GM23248 (cell line): ENCODE data around the gene POLR3H. TPM values are rescaled to one million over a fixed set of nuclear protein-coding genes. Genes with fewer than 3 reads are reported as not detected.

ENCODE experiments used
- DNase-seq: peaks from one replicate; pipeline ENCODE4 v3.0.0-alpha.2; 2015
- H2AFZ ChIP-seq: fragments of 200-600 bp; sonication (generic); 2 replicates; pipeline ENCODE4 v1.6.1; 2016; ENCODE audit warnings: antibody characterized with exemption
- H3F3A ChIP-seq: fragments of 200-600 bp; sonication (generic); 2 replicates; pipeline ENCODE4 v1.6.1; 2016; ENCODE audit warnings: mild to moderate bottlenecking, antibody characterized with exemption, mixed run types; ENCODE audit not compliant: insufficient read depth
- H3K27ac ChIP-seq: fragments of 200-600 bp; sonication (generic); 2 replicates; pipeline ENCODE4 v1.5.1; 2016; ENCODE audit warnings: mild to moderate bottlenecking
- H3K27me3 ChIP-seq: fragments of 200-600 bp; sonication (generic); replicated peaks from 2 replicates; pipeline ENCODE4 v1.6.1; 2016; ENCODE audit warnings: mild to moderate bottlenecking; ENCODE audit not compliant: insufficient read depth
- H3K36me3 ChIP-seq: fragments of 200-600 bp; sonication (generic); 2 replicates; pipeline ENCODE4 v1.6.1; 2016; ENCODE audit warnings: low read depth, mild to moderate bottlenecking
- H3K4me1 ChIP-seq: fragments of 200-600 bp; sonication (generic); 2 replicates; pipeline ENCODE4 v1.6.1; 2016; ENCODE audit warnings: mild to moderate bottlenecking; ENCODE audit not compliant: insufficient read depth
- H3K4me2 ChIP-seq: fragments of 200-600 bp; sonication (generic); one replicate; pipeline ENCODE4 v1.6.1; 2016; ENCODE audit warnings: mild to moderate bottlenecking; ENCODE audit not compliant: unreplicated experiment
- H3K4me3 ChIP-seq: fragments of 200-600 bp; sonication (generic); 2 replicates; pipeline ENCODE4 v1.5.1; 2016; ENCODE audit warnings: mild to moderate bottlenecking
- H3K79me2 ChIP-seq: fragments of 200-600 bp; sonication (generic); 2 replicates; pipeline ENCODE4 v1.6.1; 2016; ENCODE audit warnings: mild to moderate bottlenecking; ENCODE audit not compliant: insufficient read depth
- H3K9ac ChIP-seq: fragments of 200-600 bp; sonication (generic); 2 replicates; pipeline ENCODE4 v1.6.1; 2016; ENCODE audit warnings: mild to moderate bottlenecking
- H3K9me2 ChIP-seq: fragments of 200-600 bp; sonication (generic); 2 replicates; pipeline ENCODE4 v1.6.1; 2016; ENCODE audit warnings: mixed run types, mild to moderate bottlenecking, moderate library complexity; ENCODE audit not compliant: insufficient read depth
- H3K9me3 ChIP-seq: fragments of 200-600 bp; sonication (generic); one replicate; pipeline ENCODE4 v1.6.1; 2017; ENCODE audit warnings: low read depth
- H4K20me1 ChIP-seq: fragments of 200-600 bp; sonication (generic); 2 replicates; pipeline ENCODE4 v1.6.0; 2016; ENCODE audit not compliant: insufficient read depth
- EZH2 ChIP-seq: fragments of 200-600 bp; sonication (generic); IDR thresholded peaks from 2 replicates; pipeline ENCODE4 v1.6.1; 2018; ENCODE audit warnings: antibody characterized with exemption, mild to moderate bottlenecking; ENCODE audit not compliant: insufficient read depth, poor library complexity, severe bottlenecking
- EZH2phosphoT487 ChIP-seq: fragments of 200-600 bp; sonication (generic); IDR thresholded peaks from 2 replicates; pipeline ENCODE4 v1.6.1; 2018; ENCODE audit warnings: antibody characterized with exemption, moderate library complexity, mild to moderate bottlenecking, low read depth; ENCODE audit not compliant: insufficient read depth
- WGBS, 2 experiments: methylation state at CpG; one replicate each; pipeline ENCODE4 v1.1.6; 2015 to 2017; ENCODE audit warnings: low lambda C conversion rate in 2 of 2, low coverage in 1 of 2; ENCODE audit errors: missing lambda C conversion rate in 2 of 2; 5-methylcytosine and 5-hydroxymethylcytosine counted together
- in situ Hi-C: fragments of 300-500 bp; cut with MboI; formaldehyde crosslinking; loops from 2 replicates; pipeline ENCODE4 v1.15.0; 2020
- polyA plus RNA-seq: library from polyadenylated mRNA; unstranded; fragments of >200 nt; fragmentation: Nextera tagmentation; extraction: Ambion mirVana; gene quantifications from 2 replicates; pipeline ENCODE4 v1.2.1, GENCODE V29; 2016
- total RNA-seq: library from RNA; depleted of rRNA; stranded (reverse); fragments of >200 nt; shearing (Covaris generic); gene quantifications from 2 replicates; pipeline ENCODE4 v1.2.3, GENCODE V29; 2014

POLR3H gene
- total and polyA plus RNA-seq, 2 experiments from 2014 or later = 21.2 to 49.6 TPM

DNA sequence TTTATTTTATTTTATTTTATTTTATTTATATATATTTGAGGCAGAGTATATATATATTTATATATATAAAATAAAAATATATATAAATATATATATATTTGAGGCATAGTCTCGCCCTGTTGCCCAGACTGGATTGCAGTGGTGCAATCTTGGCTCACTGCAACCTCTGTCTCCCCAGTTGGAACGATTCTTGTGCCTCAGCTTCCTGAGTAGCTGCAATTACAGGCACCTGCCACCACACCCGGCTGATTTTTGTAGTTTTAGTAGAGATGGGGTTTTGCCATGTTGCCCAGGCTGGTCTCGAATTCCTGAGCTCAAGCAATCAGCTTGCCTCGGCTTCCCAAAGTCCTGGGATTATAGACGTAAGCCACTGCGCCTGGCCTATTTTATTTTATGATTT is 44.0 kb downstream of the POLR3H start:
- Histone ChIP-seq H3K79me2 (peaks cover 47% of the 10 kb centered on the region), H3K27ac (no peak overlapping the region), H3K4me3 (no peak overlapping the region), H3F3A (no peaks in the 10 kb centered on the region), H3K9me3 (no peaks in the 10 kb centered on the region), H3K36me3 (no peaks in the 10 kb centered on the region), H3K27me3 (no peaks in the 10 kb centered on the region), H4K20me1 (no peaks in the 10 kb centered on the region), H3K4me1 (peaks cover 8% of the 10 kb centered on the region; the same call in 1 of the 2 replicates), H3K9me2 (no peaks in the 10 kb centered on the region), H3K4me2 (no peak overlapping the region), H3K9ac (no peak overlapping the region), H2AFZ (no peak overlapping the region)
- 87 to 93% methylated on average over 7 of the region's 7 CpGs for WGBS, 2 experiments
- DNase-seq = no peak
- TF ChIP-seq EZH2phosphoT487 (no peak), EZH2 (no peak)
- in situ Hi-C loops = no loop called here

DNA sequence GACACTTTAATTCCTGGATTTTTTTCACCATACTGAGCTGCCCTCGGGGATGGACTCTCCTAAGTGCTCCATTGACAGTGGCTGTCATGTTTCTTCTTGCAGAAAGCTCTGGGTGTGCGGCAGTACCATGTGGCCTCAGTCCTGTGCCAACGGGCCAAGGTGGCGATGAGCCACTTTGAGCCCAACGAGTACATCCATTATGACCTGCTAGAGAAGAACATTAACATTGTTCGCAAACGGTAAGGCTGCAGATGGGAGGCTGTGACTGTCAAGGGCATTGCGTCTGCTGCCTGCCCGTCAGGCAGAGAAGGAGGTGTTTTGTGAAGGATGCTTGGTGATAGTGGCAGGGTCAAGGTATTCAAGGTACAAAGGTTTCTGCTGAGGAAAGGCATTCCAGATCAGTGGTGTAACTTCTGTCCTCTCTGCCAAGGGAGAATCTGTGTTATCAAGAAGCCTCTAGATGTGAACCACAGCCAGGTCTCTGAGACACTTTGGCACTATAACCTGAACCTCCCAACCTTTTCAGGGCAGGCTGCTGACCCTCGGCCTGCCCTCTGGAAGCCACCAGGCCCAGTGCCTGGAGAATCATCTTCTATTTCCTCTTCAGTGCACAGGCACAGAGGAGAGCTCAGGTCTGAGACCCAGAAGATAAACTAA is 44.5 kb downstream of the POLR3H start:
- H3K79me2 ChIP-seq = peaks cover 51% of the 10 kb centered on the region
- peaks cover 8% of the 10 kb centered on the region; the same call in 1 of the 2 replicates for H3K4me1 ChIP-seq
- no peak overlapping the region for H3K9ac ChIP-seq
- H3K36me3 ChIP-seq = no peaks in the 10 kb centered on the region
- H3K9me3 ChIP-seq = no peaks in the 10 kb centered on the region
- H3F3A ChIP-seq = no peaks in the 10 kb centered on the region
- no peak overlapping the region for H3K27ac ChIP-seq
- DNase-seq = no peak
- H3K27me3 ChIP-seq = no peaks in the 10 kb centered on the region
- H3K9me2 ChIP-seq = no peaks in the 10 kb centered on the region
- TF ChIP-seq EZH2 = no peak
- no peak for TF ChIP-seq EZH2phosphoT487
- H4K20me1 ChIP-seq = no peaks in the 10 kb centered on the region
- H3K4me3 ChIP-seq = no peak overlapping the region
- no peak overlapping the region for H3K4me2 ChIP-seq
- 92 to 93% methylated on average over 10 of the region's 10 CpGs for WGBS, 2 experiments
- H2AFZ ChIP-seq = no peak overlapping the region
- in situ Hi-C loops = no loop called here

DNA sequence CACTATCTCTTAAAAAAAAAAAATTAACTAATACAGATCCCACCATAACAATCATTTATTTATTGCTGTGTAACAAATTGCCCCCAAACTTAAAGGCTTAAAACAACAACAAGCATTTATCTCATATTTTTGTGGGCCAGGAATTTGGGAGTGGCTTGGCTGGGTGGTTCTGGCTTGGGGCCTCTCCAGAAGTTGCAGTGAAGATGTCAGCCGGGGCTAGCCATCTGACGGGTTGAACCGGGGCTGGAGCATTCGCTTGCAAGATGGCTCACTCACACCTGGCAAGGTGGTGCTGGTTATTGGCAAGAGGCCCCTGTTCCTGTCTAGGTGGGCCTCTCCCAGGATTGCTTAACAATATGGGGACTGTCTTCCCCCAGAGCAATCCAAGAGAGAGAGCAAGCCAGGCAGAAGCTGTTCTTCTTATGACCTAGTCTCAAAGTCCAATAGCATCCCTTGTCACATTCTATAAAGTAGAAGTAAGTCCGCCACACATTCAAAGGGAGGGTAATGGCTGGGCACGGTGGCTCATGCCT is 45.9 kb downstream of the POLR3H start:
- Histone ChIP-seq H3F3A (no peaks in the 10 kb centered on the region), H3K9me3 (no peaks in the 10 kb centered on the region), H3K4me3 (no peak overlapping the region), H3K4me1 (peaks cover 5% of the 10 kb centered on the region; the same call in 1 of the 2 replicates), H3K79me2 (peaks cover 63% of the 10 kb centered on the region), H3K36me3 (no peaks in the 10 kb centered on the region), H3K9ac (no peak overlapping the region), H3K9me2 (no peaks in the 10 kb centered on the region), H4K20me1 (no peaks in the 10 kb centered on the region), H3K27ac (no peak overlapping the region), H3K27me3 (no peaks in the 10 kb centered on the region), H3K4me2 (no peak overlapping the region), H2AFZ (no peak overlapping the region)
- 55 to 59% methylated on average over 6 of the region's 6 CpGs for WGBS, 2 experiments
- DNase-seq = peak; percentile 12
- no peak for TF ChIP-seq EZH2phosphoT487
- no peak for TF ChIP-seq EZH2
- in situ Hi-C loops = no loop called here

GRCh38 chr22:41491374-41492100 is 52.7 kb downstream of the POLR3H start:
- Histone ChIP-seq H3K4me3 (no peak overlapping the region), H2AFZ (no peak overlapping the region), H3K27me3 (no peaks in the 10 kb centered on the region), H3K4me1 (no peaks in the 10 kb centered on the region), H3F3A (no peaks in the 10 kb centered on the region), H4K20me1 (0 out of 2 replicates have a peak, but pooled peaks cover 2% of the 10 kb centered on the region), H3K9ac (no peak overlapping the region), H3K9me3 (no peaks in the 10 kb centered on the region), H3K36me3 (no peaks in the 10 kb centered on the region), H3K4me2 (no peak overlapping the region), H3K79me2 (peaks cover 100% of the 10 kb centered on the region), H3K9me2 (no peaks in the 10 kb centered on the region), H3K27ac (no peak overlapping the region)
- WGBS, 2 experiments = 55 to 61% methylated on average over 5 of the region's 5 CpGs
- no peak for TF ChIP-seq EZH2
- TF ChIP-seq EZH2phosphoT487 = no peak
- in situ Hi-C loops = no loop called here
- no peak for DNase-seq
